GM18861 (cell line): ENCODE data around the gene ILF2.
A peak's percentile ranks its signal among the peaks of the same experiment; 100 is the strongest.
"Not testable (repeated sequence)": the region's sequence is repeated elsewhere in the genome, so short reads cannot be mapped to it uniquely, and the experiment has no call there.

ENCODE experiments used
- ATAC-seq: cut with Tn5 transposase; IDR thresholded peaks from one replicate; pipeline ENCODE4 v1.9.1; 2021; ENCODE audit not compliant: unreplicated experiment

The ILF2 gene

GRCh38 chr1:153670859-153671627 is at the start of gene ILF2:
Gene ILF2, minus strand, starts transcription at chr1:153670993. Its CDS starts 71 bp downstream, at chr1:153670922.
- ATAC-seq: peak; percentile 96

- no peak for ATAC-seq
Measured at GRCh38 chr1:153717330-153717729, 46.5 kb upstream of the ILF2 start.

- not testable (repeated sequence) for ATAC-seq
Measured at GRCh38 chr1:153716211-153716610, 45.4 kb upstream of the ILF2 start.

GRCh38 chr1:153711026-153711425 is 40.2 kb upstream of the ILF2 start:
- ATAC-seq: no peak

- no peak for ATAC-seq
Measured at GRCh38 chr1:153705484-153705883, 34.7 kb upstream of the ILF2 start.

- no peak for ATAC-seq
Measured at GRCh38 chr1:153699768-153700167, 29.0 kb upstream of the ILF2 start.

GRCh38 chr1:153698923-153699714 is 28.3 kb upstream of the ILF2 start:
- no peak for ATAC-seq

- no peak for ATAC-seq
Measured at GRCh38 chr1:153698020-153698922, 27.5 kb upstream of the ILF2 start.

GRCh38 chr1:153697191-153698019 is 26.6 kb upstream of the ILF2 start:
- no peak for ATAC-seq

- ATAC-seq: no peak
Measured at GRCh38 chr1:153696741-153697140, 25.9 kb upstream of the ILF2 start.

GRCh38 chr1:153693466-153693865 is 22.7 kb upstream of the ILF2 start:
- no peak for ATAC-seq

- no peak for ATAC-seq
Measured at GRCh38 chr1:153688736-153689328, 18.0 kb upstream of the ILF2 start.

GRCh38 chr1:153688276-153688675 is 17.5 kb upstream of the ILF2 start:
- ATAC-seq: no peak

- no peak for ATAC-seq
Measured at GRCh38 chr1:153687346-153688125, 16.7 kb upstream of the ILF2 start.

GRCh38 chr1:153685544-153686340 is 14.9 kb upstream of the ILF2 start:
- ATAC-seq: no peak

- no peak for ATAC-seq
Measured at GRCh38 chr1:153684892-153685291, 14.1 kb upstream of the ILF2 start.

GRCh38 chr1:153683854-153684253 is 13.1 kb upstream of the ILF2 start:
- ATAC-seq: no peak

GRCh38 chr1:153682730-153683129 is 11.9 kb upstream of the ILF2 start:
- ATAC-seq: no peak

GRCh38 chr1:153680120-153680403 is 9.3 kb upstream of the ILF2 start:
- no peak for ATAC-seq
